Measurements from ENCODE around the gene FAM20A.
"Not testable (repeated sequence)": the region's sequence is repeated elsewhere in the genome, so short reads cannot be mapped to it uniquely, and the experiment has no call there.

The FAM20A gene

GRCh38 chr17:68587847-68588246 is 13.3 kb downstream of the FAM20A start:
- DNase-seq: no peak

- no peak for DNase-seq
These were observed 14.1 kb downstream of the FAM20A start for GRCh38 chr17:68587026-68587425.

GRCh38 chr17:68585643-68586042 is 15.5 kb downstream of the FAM20A start:
- DNase-seq: no peak

DNA sequence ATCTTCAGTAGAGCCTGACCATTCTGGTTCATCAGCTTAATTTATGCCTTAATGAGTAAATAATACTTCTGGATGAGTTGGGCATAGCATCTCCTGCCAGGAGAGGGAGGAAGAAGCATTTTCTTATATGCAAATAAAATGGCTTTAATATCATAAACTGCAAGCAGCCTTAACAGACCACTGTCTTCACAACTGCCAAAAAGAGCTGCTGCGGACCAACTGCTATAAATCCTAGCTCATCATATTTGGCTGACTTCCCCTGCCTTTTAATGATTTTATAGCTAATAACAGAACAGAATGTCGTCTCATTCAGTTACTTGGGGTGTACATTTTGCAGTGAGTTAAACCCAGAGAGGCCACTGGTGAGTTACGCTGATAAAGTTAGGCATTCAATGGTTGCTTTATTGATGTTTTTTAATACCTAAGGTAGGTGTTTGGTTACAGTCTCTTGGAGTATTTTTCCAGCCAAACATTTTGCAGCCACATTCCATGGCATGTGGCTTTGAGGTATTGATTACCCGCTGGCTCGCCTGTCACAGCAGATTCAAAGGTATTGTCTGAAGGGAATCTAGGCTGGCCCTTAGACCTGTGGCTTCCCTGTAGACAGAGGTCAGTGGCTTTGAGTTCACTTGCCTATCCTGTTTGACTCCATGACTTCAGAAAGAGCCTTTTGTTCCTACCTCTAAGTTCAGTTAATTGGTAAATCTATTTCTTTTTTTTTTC is 16.4 kb downstream of the FAM20A start:
- DNase-seq: no peak

DNA sequence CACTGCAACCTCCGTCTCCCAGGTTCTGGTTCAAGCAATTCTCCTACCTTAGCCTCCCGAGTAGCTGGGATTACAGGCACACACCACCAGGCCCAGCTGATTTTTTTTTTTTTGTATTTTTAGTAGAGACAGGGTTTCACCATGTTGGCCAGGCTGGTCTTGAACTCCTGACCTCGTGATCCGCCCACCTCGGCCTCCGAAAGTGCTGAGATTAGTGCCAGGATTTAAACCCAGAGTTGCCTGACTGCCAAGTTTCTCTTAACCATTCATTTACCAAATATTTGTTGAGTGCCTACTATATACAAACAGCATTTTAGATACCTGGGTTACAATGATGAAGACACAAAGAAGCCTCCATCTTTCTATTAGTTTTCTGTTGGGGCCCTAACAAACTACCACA is 18.3 kb downstream of the FAM20A start:
- not testable (repeated sequence) for DNase-seq

- no peak for DNase-seq
These were observed 19.1 kb downstream of the FAM20A start for GRCh38 chr17:68581863-68582645.

DNA sequence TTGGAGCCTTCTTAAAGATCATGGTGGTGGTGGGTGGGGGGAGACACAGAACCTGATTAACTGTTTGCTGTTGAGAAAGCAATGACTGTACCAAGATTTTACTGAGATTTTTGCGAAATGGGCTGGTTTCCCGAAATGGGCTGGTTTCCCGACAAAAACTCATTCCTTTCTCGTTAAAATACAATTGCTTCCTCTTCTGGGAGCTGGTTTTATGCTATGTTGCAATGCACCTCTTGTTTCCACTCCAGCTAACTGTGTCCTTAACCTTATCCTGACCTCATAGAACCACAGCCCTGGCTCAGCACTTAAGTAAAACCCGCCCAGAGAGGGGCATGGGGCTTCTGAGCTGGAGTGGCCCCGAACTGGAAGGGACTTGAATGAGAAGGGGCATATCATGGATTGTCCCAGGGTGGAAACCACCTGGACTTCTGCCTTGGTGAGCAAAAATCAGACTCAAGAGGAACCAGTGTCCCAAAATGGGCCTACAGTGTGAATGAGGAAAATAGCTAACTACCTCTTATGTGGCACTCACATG is 20.9 kb downstream of the FAM20A start:
- no peak for DNase-seq

DNA sequence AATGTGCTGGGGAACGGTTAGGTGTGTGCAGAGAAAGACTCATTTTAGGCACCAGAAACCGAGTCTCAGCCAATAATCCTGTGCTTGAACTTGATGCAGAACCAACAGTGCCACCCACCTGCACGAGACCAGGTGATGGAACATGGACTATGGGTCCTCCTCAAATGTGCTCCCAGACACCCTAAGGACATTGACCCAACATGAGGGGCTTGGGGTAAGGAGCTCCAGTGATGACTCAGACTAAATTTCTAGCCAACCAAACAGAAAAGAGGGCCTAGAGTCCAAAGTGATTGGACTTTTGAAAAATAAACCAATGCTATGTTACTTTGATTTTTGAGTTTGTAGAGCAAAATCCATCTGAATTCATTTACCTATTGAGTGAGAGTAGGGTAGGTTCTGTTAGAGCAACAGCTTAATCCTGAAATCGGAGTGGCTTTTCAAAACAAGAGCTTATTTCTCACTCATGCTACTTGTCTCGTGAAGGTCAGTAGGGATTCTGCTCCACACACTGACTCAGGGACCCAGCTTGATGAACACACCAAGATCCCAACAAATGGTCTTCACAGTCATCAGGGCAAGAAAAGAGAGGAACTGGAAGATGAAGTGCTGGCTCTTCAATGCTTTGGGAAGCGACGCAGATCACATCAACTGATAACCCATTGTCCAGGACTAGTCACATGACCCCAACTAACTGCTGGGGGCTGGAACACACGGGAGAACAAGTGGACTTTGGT is 21.8 kb downstream of the FAM20A start:
- no peak for DNase-seq

- peak; percentile 49 for DNase-seq
These were observed 22.9 kb downstream of the FAM20A start for GRCh38 chr17:68578236-68578635.

GRCh38 chr17:68577497-68577821 is 23.7 kb downstream of the FAM20A start:
- peak; percentile 54 for DNase-seq

DNA sequence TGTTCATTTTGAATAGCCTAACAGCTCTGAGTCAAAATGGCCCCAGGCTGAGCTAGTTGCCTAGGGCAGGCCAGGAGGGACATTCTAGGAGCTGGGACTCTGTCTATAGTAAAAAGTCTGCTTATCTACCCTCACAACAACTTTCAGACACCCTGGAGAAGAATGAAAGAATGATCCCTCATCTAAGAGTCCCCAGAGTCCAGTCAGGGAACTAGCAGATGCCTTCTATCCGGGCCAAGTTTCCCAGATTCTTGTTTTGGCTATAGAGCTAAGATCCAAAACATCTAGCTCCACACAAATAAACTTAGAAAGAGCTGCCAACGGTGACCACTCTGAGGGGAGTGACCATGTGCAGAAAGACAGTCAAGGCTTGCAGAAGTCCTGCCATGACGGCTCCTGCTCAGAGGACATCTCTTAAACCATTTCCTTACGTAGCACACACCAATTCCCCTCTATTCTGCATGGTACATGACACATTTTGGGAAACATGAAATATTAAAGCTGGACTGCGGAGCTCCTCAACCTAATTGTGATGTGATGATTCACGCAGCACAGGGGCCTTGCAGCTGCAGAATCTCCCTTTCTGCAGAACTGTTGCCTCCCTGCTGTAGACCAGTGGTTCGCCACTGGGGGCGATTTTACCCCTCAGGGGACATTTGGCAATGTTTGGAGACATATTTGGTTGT is 24.2 kb downstream of the FAM20A start:
- no peak for DNase-seq

GRCh38 chr17:68576137-68576536 is 25.0 kb downstream of the FAM20A start:
- no peak for DNase-seq

GRCh38 chr17:68573338-68573737 is 27.8 kb downstream of the FAM20A start:
- no peak for DNase-seq

DNA sequence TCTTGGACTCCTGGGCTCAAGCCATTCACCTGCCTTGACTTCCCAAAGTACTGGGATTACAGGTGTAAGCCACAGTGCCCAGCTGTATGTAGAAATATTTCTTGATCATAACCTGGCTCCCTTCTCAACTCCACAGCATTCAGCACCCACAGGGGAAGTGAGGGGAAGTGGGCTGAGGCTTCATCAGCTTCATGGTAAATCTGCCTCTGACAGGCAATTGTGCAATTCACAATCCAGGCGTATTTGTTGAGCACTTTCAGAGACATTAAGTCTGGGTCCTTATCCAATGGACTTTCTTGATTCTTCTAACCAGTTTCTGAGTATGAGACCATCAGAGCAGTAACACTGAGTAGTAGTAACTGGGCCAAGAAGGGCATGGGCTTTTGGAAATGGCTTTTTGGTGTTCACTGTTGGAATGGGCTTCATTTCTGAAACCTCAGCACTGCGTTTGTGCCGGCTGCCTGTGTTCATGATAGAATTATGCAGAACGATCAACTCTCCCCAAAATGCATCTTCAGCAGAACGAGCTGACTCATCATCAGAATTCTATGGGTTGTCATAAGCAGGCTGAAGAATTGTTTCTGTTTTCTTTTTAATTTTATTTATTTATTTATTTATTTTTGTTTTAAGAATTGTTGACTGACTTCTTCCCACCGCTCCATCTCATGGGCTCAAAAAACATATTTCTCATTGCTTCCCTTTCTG is 28.9 kb downstream of the FAM20A start:
- DNase-seq: no peak

- DNase-seq: no peak
These were observed 30.6 kb downstream of the FAM20A start for GRCh38 chr17:68570526-68570925.

DNA sequence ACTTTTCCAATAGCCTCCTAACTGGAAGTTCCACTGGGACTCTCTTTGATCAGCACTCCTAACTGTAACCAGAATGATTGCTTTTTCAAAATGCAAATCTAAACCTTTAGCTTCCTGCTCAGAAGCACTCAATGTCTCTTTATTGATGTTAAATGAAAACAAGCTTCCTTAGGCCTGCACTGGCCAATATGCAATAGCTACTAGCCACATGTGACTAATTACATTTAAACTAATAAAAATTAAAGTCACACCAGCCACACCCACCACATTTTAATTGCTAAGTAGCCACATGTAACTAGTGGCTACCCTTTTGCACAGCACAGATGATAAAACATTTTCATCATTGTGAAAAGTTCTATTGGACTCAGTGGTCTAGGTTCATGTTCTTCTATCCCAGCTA is 31.8 kb downstream of the FAM20A start:
- DNase-seq: no peak

DNA sequence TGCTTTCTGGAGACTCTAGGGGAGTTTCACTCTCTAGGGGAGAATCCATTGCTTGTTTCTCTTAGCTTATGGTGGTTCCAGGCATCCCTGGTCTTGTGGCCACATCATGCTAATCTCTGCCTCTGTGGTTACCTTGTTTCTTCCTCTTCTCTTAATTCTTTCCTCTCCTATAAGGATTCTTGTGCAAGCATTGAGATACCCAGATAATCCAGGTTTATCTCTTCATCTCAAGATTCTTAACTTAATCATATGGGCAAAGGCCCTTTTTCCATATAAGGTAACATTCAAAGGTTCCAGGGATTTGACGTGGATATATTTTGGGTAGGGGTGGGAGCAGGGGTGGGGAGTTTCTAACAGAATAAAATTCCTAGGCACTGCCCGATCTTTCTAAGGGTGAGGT is 32.6 kb downstream of the FAM20A start:
- DNase-seq: no peak

- DNase-seq: no peak
These were observed 33.6 kb downstream of the FAM20A start for GRCh38 chr17:68567581-68567980.

DNA sequence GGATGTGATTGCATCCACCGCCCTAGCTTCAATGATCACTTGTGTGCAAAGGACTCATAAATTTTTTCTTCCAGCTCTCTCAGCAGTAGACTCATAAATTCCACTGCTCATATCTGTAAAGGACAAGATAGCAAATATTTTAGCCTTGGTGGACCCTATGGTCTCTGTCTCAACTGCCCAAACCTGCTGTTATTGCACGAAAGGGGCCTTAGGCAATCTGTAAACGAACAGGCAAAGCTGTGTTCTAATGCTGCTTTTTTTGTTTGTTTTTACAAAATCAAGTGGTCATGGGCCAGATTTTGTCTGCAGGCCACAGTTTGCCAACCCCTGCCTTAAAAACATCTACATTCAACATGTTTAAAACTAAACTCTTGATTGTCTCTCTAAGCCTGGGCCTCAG is 34.1 kb downstream of the FAM20A start:
- no peak for DNase-seq

DNA sequence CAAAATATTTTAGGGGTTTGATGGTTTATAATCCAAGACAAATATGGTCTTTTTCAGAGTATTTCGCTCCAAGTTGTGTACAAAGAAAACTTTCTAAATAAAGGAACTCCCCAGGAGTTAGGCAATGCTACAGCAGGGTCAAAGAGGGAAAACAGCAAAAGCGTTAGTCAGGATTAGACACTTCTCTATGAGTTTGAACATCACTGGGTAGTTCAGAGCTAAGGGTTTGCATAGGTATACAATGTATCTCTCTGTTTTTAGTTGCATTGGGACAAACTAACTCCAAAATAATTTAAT is 34.8 kb downstream of the FAM20A start:
- no peak for DNase-seq

GRCh38 chr17:68565661-68566441 is 35.3 kb downstream of the FAM20A start:
- no peak for DNase-seq
